ENCODE results near the gene SLC44A1. TPM values are rescaled to one million over a fixed set of nuclear protein-coding genes. Genes with fewer than 3 reads are reported as not detected.

The SLC44A1 gene
- total RNA-seq, 4 donors from 2014 or later: 51.1 to 82.2 (median 70.5) TPM

DNA sequence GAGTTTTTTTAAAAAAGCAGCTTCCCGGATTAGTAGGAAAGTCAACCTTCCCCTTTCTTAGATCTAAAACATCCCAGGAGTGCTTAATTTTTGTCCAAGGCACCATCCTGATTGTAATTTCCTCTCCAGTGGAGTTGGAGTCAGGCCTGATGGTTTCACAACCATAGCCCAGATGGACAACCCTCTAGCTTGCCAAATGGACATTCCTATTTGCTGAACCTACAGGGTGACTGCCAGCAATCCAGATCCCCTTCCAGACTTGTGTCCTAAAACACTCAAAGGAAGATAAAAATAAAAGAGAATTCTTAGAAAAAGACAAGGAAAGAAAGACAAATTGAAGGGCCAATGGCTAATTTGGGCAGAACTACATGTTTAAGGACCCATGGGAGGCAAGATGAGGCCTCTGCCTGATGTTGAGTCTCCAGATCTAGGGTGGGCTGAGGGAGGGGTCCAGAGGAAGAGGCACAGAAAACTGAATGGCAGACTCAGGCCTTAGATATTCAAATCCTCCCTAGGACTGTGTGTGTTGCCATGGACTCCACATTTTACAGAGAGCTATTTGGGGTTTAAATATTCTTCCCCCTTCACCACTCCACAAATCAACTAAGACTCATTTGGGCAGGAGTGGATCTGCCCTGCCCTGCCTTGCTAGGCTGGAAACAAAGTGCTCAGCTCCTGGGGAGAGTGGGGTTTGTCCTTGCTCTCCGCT, 38.5 kb upstream of the SLC44A1 start:
- 45 to 65% methylated on average over 2 of the region's 2 CpGs for WGBS, 2 donors
- no peak for TF ChIP-seq POLR2A (IDR thresholded peaks at IDR 0.05)
- TF ChIP-seq CTCF (IDR thresholded peaks at IDR 0.05): no peak
- peak; percentile 80 to 91 for DNase-seq (ENCODE audit: low spot score in 2 of 2)
- intact Hi-C loops (cut with DNase I; ENCODE audit: low total_unique reads): no loop called here
- H3K4me3 ChIP-seq (ENCODE audit: low read depth, poor library complexity, severe bottlenecking): no peak overlapping the region

DNA sequence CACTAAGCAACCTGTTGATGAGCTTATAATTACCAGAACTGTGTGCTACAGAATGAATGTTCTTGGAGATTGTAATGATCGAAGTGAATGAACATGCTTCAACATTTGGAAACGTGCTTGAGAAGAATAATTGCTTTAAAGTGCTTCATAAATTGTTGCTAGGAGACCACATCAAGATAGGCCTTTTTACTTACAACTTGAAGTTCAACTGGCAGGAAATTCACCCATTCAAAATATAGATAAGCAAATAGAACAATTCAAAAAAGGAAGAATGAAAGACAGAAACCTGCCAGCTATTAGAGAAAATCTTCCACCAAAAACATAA, 38.0 kb upstream of the SLC44A1 start:
- TF ChIP-seq CTCF (IDR thresholded peaks at IDR 0.05): no peak
- no peak for TF ChIP-seq POLR2A (IDR thresholded peaks at IDR 0.05)
- 18 to 32% methylated on average over 2 of the region's 2 CpGs for WGBS, 2 donors
- intact Hi-C loops (cut with DNase I; ENCODE audit: low total_unique reads): no loop called here
- DNase-seq (ENCODE audit: low spot score in 2 of 2): no peak
- H3K4me3 ChIP-seq (ENCODE audit: low read depth, poor library complexity, severe bottlenecking): no peak overlapping the region

DNA sequence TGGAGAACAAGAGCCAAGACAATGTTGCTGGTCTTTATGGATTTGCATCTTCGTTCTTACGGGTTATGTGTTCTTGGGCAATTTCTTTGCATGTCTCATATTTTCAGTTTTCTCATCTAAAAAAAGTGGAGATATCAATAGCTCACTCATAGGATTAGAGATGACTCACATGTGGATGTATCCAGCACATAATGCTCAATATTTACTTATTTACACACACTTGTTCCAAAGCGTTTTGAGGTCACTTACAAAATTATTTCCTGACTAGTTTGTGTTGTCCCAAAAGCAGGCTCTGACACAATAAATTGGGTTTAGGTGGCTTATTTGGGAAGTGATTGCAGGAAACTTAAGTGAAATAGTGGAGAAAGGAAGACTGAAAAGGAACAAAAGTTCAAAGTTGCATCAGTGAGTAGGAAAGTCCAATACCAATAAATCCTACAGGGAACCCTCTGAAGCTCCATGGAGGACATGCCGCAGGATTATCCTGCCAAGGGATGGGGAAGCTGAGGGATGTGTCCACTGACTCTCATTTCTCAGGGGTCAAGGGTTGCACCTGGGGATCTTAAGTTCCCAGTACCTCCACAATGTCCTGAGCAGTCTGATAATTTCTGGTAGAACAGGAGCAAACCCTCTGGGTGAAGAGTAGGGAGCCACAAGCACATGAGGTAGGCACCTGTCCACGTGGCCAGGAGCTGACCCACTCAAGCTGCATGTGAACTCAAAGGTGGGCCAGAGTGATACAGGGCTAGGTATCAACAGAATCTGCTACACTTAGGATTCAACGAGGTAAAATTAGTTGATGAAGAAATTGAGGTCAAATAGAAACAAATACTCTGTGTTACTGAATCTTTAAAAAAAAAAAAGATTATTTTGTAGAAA, 37.4 kb upstream of the SLC44A1 start:
- no peak overlapping the region for H3K4me3 ChIP-seq (ENCODE audit: low read depth, poor library complexity, severe bottlenecking)
- intact Hi-C loops (cut with DNase I; ENCODE audit: low total_unique reads): no loop called here
- no peak for DNase-seq (ENCODE audit: low spot score in 2 of 2)
- WGBS, 2 donors: 76 to 79% methylated on average over 6 of the region's 6 CpGs
- TF ChIP-seq CTCF (IDR thresholded peaks at IDR 0.05) (no peak), POLR2A (IDR thresholded peaks at IDR 0.05) (no peak)

DNA sequence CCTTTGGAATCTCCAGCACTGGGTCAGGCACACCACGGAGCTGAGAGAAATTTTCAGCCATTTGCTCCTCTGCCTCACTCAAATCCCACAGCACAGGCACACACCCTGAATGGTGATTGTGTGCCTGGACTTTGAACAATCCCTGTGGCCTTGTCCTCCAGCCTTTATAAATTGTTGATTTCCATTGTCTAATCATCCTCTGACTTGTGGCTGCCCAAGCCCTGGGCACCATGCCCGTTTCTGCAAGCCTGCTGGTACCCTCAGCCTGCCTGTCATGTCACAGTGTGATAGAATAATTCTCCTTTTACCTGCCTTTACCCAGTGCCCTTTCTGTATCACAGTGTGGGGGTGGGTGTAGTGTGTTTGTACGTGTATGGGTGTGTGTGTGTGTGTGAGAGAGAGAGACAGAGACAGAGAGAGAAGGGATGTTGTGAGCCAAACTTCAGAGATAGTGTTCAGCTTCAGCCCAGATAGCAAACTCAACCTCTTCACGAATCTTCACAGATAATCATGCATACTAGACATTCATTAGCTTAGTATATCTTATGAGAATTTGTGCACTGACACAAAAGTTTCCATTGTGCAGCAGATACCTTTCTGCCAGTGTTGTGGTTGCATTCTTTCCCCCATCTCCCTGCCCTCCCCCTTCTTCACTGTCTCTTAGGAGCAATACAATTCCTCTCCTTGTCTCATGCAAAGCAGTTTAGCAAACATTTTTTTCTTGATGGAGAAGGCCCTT, 27.8 kb upstream of the SLC44A1 start:
- 39 to 49% methylated on average over 4 of the region's 4 CpGs for WGBS, 2 donors
- TF ChIP-seq CTCF (IDR thresholded peaks at IDR 0.05) (no peak), POLR2A (IDR thresholded peaks at IDR 0.05) (no peak)
- no peak overlapping the region for H3K4me3 ChIP-seq (ENCODE audit: low read depth, poor library complexity, severe bottlenecking)
- intact Hi-C loops (cut with DNase I; ENCODE audit: low total_unique reads): no loop called here
- no peak for DNase-seq (ENCODE audit: low spot score in 2 of 2)

GRCh38 chr9:105218673-105219072, 25.8 kb upstream of the SLC44A1 start:
- DNase-seq (ENCODE audit: low spot score in 2 of 2): no peak
- intact Hi-C loops (cut with DNase I; ENCODE audit: low total_unique reads): no loop called here
- no peak for TF ChIP-seq CTCF (IDR thresholded peaks at IDR 0.05)
- TF ChIP-seq POLR2A (IDR thresholded peaks at IDR 0.05): no peak
- 78 to 81% methylated on average over 5 of the region's 5 CpGs for WGBS, 2 donors
- no peak overlapping the region for H3K4me3 ChIP-seq (ENCODE audit: low read depth, poor library complexity, severe bottlenecking)
